ENCODE data around the gene ADAMTSL3.
A peak's percentile ranks its signal among the peaks of the same experiment; 100 is the strongest.
"Not testable (repeated sequence)": the region's sequence is repeated elsewhere in the genome, so short reads cannot be mapped to it uniquely, and the experiment has no call there.

Gene ADAMTSL3

DNA sequence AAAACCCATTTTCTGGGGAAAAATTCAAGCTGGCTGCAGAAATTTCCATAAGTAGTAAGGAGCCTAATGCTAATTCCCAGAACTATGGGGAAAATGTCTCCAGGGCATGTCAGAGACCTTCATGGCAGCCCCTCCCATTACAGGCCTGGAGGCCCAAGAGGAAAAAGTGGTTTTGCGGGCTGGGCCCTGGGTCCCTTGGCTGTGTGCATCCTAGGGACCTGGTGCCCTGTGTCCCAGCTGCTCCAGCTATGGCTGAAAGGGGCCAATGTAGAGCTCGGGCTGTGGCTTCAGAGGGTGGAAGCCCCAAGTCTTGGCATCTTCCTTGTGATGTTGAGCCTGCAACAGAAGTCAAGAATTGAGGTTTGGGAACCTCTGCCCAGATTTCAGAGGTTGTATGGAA lies 48.4 kb downstream of the ADAMTSL3 start:
- not testable (repeated sequence) for DNase-seq (ENCODE audit: low spot score)

DNA sequence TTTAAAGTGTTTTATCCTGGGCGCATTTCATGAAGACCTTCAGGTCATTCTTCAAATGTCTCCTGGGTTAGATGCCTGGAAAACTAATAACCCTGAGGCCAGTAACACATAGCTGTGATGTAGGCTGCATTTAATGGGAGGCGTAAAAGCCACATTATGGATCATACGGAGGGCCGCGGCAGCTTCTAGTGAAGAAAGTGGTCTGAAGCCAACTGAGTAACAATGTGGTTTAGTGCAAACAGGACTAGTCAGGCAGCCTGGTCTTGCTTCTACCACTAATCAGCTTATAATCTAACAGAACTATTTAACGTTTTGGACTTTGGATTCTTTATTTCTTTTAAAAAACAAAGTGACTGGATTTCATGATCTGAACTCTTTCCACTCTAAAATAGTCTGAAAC lies 54.4 kb downstream of the ADAMTSL3 start:
- DNase-seq (ENCODE audit: low spot score): no peak

DNA sequence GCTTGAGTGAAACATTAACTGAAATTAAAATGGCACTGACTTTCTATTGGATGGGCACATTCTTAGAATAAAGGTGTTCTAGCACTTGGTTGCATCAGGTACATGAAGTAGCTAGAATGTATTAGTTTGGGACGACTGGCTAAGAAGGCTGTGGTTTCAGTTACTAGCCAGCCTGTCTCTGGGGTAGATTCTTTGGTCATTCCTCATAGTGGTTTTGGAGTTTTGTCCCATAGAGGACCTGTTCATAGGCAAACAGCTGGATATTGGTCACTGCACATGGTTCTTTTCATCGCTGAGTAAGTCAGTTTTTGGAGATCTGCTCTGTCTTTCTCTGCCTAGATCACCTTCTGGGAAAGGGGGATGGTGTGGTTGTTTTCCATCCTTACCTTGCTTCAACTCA lies 55.3 kb downstream of the ADAMTSL3 start:
- DNase-seq (ENCODE audit: low spot score): peak; percentile 56

DNA sequence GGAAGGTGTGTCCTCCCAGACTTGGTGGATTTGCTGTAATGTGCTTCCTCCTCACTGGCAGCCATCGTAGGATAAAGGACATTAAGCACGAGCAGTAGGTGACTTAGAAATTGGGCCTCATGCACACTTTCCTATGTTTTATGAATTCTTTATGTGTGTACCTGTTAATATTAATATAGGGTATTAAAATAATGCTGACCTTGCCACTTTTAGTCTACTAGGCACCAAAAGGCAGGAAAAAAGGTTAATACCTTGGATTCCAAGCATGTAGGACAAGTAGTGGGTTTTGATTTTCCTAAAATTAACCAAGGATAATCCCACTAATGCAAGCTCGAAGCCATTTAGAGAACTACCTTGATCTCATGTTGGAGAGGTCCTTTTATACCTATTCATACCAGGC lies 55.9 kb downstream of the ADAMTSL3 start:
- no peak for DNase-seq (ENCODE audit: low spot score)

DNA sequence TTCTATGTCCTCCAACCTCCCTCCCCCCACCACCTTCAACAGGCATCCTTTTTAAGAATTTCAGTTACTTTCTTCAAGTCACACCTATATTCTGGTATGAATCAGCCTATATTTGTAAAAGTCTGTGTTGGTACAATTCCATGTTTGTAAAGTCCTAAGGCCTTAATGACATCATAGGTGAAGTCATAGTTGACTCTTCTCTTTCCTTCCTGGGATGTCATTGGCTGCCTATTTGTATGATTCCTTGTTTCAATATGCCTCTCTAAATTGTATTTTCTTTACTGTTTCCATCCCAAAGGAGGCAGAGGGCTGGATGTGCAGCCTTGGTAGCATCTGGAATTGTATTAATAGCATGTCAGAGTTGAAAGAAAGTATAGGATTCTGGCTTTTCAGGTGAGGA lies 56.5 kb downstream of the ADAMTSL3 start:
- DNase-seq (ENCODE audit: low spot score): no peak

DNA sequence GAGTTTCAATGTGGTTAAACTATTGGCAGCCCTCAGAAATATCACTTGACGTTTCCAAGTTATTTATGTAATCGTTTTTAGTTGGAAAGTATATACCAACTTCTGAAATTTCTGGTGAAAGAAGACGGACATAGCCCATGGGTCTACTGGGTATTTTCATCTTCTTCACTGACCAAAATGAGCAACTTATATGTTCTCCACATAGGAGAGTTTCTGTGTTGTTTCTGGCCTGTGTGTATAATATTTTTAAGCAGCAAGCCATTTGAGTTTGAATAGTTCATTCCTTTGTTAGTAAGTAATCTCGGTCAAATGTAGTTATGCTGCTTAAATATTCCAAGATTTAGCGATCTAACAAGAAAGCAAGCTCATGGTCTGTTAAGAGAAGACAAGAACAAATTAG lies 57.3 kb downstream of the ADAMTSL3 start:
- no peak for DNase-seq (ENCODE audit: low spot score)

DNA sequence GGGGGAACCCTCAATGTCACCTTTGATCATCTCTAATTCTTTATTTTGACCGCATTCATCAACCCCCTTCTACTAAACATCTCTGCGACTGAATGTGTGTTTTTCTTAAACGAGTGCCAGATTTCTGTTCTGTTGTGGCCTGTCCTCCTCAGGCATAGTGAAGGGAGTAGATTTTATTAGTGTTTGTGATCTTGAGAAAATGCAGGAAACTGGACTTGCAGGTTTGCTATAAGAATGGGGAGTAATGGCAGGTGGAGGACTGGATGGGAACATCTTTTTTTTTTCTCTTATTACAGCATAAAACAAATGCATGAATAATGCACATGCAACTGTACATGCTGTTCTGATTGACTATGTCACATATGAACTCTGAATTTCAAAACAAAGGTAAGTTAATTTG lies 59.3 kb downstream of the ADAMTSL3 start:
- DNase-seq (ENCODE audit: low spot score): no peak

DNA sequence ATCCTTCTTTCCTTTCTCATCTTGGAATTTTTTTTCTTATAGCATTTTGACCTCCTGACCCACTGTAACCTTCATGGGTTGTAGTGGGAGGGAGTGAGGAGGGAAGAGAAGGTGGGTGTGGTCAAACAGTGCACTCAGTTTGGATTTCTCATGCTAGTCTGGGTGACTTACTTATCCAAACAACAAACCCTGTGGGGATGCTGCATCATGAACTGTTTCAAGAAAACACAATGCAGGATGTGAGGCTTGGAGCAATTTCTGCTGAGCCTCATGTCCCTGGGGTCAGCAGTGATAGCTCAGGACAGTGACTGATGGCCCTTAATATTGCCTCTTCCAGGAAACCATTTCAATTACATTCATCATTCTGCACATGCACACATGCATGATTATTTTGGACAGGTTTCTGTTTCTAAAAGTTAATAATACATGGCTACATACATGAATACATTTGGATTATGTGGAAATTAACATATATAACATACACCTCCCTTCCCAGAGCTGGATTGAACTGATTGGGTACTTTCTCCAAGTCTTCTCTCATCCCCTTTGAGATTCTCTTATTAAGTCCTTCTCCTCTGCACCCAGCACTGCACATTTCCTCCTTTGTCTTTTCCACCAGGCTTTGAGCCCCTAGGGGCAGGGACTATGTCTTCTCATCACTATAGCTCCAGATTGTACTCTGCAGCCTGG lies 61.2 kb downstream of the ADAMTSL3 start:
- no peak for DNase-seq (ENCODE audit: low spot score)

DNA sequence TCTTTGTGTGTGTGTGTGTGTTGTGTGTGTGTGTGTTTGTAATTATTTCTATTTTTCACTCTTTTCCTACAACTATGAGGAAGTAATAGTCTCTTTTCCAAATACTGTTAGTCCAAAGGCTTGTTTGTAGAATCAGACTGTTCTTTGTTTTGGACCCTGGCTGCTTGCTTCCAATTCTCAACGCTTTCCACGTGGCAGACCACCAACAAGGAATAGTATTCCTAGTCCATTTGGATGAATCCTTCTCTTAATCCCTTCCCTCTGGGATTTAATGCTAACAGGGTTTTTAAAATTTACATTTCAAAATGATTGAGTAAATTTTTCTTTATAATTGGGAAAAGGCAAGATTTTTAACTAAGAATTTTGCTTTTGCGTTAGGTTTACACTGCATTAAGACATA lies 62.7 kb downstream of the ADAMTSL3 start:
- DNase-seq (ENCODE audit: low spot score): no peak

DNA sequence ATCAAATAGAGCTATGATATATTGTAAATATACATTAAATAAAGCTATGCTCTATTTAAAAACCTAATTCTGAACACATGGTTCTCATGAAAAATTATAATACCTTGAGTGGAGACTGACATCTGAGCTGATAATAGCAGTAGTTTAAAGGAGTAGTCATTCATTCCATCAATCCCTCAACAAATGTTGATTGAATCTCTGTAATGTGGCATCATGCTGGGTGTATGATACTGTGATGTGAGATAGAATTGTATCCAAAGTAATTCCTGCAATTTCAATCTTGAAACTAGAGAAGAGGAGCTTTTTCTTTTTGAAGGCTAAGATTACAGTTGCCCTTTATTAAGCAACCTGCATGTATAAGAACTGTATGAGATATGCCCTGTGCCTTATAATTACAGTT lies 63.1 kb downstream of the ADAMTSL3 start:
- no peak for DNase-seq (ENCODE audit: low spot score)

DNA sequence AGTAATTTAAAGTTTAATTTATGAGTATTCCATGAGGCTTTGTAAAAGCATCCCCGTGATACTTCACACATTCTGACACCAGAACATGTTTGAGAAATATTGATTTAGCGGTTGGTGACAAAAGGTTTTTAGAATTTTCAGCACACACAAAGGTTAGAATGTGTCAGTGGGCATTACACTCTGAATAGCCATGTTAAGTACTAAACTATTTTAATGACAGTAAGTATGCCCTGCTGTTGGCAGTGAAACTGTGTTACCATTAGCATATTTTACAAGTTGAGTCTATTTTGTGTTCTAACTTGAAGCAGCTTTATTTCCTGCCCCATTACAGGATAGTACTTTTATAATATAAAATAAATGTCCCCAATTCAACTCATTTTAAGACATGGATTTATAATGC lies 66.5 kb downstream of the ADAMTSL3 start:
- no peak for DNase-seq (ENCODE audit: low spot score)

DNA sequence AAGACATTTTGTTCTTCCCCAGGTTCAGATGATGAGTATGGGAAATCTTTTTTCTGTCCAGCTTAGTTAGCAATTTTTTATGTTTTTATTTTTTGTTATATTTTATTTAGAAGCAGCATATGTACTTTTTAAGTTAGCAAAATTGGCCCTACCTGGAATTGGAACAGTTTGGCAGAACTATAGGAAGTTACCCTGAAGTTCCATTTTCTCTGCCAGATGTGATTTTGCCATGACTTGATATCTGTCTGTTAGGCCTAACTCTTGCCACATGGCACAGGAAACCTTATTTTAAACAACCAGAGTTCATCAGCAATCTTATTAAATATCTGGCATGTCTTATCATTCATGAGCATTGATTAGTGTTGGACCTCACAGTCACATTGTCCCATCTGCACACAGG lies 67.1 kb downstream of the ADAMTSL3 start:
- no peak for DNase-seq (ENCODE audit: low spot score)

DNA sequence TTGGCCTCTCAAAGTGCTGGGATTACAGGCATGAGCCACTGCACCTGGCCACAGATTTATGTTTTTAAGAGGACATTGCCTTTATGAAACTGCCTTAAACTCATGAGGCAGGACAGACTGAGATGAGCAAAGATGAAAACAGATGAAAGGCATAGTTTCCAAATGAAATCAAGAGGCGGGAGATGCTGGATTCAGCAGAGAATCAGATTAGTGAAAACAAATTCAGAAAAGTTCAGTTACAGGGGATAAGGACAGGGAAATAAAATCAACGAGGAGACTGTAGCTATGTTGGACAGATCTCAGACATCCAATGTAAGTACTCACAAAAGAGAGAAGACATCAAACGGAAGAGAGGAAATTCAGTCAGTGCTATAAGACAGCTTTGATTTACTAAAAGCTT lies 68.1 kb downstream of the ADAMTSL3 start:
- DNase-seq (ENCODE audit: low spot score): no peak

DNA sequence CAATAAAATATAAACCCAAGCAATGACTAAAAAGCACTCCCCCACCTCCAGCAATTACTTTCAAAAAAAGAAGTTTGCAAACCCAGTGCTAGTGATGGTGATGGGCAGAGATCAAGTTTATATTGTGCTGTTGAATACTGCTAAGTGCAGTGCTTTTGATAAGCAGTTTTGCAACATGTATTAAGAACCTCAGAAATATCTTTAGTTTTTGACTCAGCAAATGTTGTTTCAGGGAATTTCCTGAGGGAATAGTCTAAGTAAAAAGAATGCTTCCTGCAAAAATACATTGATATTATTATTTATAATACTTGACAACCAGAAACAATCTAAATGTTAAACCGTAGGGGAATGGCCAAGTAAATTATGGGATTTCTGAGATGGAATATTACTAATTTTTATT lies 69.3 kb downstream of the ADAMTSL3 start:
- no peak for DNase-seq (ENCODE audit: low spot score)

DNA sequence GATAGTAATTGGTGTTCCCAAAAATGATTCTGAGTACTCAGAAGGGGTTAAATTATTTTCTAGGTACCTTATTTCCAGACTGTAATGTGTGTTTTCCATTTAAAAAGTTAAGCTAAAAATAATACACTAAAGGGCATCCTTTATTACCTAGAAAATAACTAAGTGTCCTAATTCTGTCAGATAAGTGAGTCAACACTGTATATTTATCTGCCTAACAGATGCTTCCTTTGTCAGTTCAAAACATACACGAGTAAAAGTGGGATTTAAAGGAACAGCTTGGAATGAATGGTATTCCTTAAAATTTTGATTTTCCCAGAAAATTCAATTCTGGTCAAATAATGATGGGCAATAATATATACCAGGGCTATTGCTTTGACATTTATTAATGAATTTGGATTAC lies 78.3 kb downstream of the ADAMTSL3 start:
- DNase-seq (ENCODE audit: low spot score): no peak

DNA sequence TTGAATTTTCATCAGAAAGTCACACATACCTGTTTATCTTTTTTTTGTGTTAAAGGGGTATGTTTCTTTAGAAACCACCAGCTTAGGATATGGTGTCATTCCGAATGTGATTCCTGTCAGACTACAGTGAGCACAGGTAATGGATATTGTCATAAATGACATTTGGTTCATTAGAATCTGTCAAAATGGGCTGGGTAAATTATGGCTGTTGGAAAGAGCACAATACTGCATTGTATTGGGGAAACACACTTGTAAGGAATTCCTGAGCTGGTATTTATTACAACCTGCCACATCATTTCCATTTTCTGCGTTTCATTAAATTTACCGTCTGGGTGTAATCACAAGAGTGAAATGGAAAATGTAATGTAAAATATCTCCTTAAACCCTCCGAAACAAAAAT lies 78.8 kb downstream of the ADAMTSL3 start:
- DNase-seq (ENCODE audit: low spot score): no peak

DNA sequence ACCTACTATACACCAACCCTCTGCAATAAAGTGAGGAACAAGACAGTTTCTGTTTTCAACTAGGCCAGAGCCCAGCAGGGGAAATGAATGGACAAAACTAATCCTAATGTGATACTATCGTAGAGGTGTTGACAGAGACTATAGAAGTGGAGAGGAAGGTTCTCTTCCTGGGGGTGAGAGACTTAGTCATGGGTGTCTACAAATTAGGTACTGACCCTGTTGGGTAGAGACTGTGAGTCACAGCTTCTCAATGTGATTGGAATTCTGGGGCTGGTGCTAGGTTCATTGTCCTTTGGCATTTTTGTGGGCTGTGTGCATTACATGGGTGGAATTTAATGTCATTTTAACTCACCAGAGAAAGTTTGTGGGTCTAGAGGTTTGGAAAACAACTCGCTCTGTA lies 79.3 kb downstream of the ADAMTSL3 start:
- DNase-seq (ENCODE audit: low spot score): peak; percentile 52

DNA sequence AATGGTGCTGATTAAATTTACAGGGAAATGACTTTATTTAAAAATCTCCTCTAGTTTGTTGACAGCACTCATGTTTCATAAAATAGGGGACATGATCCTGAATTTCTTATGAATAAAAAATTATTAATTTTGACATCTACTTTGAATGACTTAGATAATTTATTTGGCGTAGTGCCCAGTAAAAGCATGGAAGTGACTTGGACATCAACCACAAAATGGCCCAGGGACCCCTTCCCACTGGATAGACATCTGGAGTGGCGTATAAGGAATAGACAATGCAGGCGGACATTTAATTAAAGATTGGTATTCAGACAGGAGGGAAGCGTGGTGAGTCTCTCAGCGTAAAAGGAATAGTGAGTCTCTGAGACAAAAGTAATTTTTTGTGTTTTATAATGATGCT lies 79.8 kb downstream of the ADAMTSL3 start:
- DNase-seq (ENCODE audit: low spot score): no peak

DNA sequence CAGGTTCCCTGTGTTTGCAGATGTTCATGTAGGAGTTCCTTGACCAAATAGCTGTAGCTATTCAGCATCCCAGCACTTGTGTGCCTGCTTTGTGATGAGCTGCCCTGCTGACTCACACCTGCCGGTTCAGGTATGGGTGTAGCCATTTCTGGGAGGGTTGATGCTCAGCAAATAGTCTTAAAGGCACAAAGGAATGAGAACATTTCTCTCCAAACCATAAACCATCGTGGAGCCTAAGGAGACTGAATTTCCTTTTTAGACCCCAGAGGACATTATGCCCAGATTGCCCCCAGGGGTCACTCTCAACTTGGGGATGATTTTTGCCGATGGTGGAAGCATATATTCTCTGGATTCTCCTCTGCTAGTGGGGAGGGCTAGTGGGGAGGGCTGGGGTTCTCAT lies 80.6 kb downstream of the ADAMTSL3 start:
- DNase-seq (ENCODE audit: low spot score): no peak

DNA sequence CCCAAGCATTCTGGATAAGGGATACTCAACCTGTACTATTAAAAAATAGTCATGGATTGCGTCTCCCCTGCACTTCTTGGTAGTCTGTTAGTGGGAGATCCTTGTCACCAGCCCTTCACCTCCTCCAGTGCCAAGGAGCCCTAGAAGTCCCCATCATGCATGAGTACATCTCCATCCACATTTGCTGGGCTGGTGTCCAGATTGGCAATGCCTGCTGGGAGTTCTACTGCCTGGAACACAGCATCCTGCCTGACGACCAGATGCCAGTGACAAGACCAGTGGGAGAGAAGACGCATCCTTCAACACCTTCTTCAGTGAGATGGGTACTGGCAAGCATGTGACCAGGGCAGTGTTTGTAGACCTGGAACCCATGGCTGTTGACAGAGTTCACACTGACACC lies 85.7 kb downstream of the ADAMTSL3 start:
- DNase-seq (ENCODE audit: low spot score): no peak

DNA sequence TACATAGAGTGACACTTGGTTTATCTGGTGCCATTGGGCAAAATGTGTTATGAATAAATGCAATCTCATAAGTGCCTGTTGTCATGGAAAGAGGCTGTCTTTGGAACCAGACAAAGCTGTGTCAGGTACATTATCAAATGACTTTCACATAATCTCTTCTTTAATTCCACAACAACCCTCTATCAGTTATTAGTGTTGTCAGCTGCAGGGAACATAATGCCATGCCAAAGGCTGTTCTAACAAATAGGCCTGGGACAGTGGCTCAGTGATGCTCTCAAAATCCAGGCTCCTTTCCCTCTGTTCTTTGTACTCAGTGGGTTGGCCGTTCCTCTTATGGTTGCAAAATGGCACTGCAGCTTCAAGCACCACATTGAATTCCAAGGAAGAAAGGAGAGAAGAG lies 91.8 kb downstream of the ADAMTSL3 start:
- DNase-seq (ENCODE audit: low spot score): no peak

DNA sequence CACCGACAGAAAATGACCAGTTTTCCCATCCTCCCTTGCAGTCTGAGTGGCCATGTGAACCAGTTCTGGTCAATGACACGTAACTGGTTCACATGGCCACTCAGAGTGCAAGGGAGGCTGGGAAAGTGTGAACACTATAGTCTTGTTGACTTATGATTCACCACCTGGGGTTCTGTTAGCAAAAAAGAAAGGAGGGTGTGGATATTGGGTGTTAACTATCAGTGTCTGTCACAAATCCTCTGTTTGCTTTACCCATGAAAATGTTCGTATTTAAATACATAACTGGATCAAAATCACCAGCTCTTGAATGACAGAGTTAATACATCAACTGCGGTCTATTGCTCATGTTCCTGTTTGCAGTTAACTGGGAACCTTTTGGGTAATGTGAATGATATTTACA lies 92.3 kb downstream of the ADAMTSL3 start:
- DNase-seq (ENCODE audit: low spot score): no peak

DNA sequence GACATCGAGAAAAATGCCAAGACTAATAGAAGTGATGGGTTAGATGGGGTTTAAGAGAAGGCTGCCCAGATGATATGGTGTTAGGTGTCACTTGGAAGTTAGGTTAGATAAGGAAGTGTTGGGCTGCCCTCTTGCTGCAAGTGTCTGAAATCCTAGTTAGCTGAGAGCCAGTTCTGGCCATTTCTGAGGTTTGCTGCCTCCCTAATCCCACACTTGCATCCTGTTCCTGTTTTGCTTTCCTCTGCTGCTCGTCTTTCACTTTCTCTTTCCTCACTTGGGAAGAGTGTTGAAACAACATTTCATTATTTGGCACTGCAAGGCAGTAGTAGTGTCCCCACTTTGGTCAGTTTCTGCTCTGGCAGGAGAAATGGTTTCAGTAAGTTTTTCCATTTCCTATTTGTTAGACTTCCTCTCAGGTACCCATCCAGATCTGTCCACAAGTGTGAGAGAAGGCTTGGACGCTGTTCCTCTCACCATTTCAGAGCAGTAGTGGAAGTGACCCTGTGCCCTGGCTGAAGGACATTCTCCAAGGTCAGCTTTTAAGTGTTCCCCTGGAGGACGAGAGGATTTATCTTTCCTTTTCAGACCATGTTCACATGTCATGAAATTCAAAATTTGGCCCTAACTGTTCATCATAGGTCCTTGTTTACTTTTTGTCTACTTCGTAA lies 93.3 kb downstream of the ADAMTSL3 start:
- peak; percentile 30 for DNase-seq (ENCODE audit: low spot score)

DNA sequence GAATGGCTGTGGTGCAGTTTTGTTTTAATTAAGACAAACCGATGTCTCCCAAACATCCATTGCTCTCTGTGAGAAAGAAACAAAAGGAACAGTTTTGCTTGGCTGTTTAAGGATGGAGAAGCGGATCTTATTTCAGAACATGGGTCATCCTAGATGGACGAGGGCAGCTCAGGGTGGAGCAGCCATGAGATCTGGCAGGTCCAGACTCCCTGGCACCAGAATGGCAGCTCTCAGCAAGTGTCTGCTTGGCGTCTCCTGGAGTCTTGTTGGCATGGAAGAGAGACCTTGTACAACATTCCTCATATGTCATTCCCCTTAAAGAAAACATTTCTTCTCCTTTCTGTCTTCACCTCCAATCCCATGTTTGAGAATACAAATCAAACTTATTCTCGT lies 93.8 kb downstream of the ADAMTSL3 start:
- DNase-seq (ENCODE audit: low spot score): no peak
